Brain microvascular endothelial cell (primary cell): ENCODE results near the gene CCDC102A.
"Not testable (repeated sequence)": the region's sequence is repeated elsewhere in the genome, so short reads cannot be mapped to it uniquely, and the experiment has no call there.

ENCODE experiments used
- DNase-seq: peaks from one replicate; pipeline ENCODE4 v3.0.0-alpha.2; 2020
- H3K27ac ChIP-seq: fragments of 250-450 bp; sonication (Bioruptor Pico); 2 replicates; pipeline ENCODE4 v1.5.1; 2020; ENCODE audit warnings: mild to moderate bottlenecking, moderate library complexity
- H3K27me3 ChIP-seq: fragments of 250-450 bp; sonication (Bioruptor Pico); replicated peaks from 2 replicates; pipeline ENCODE4 v1.5.1; 2020; ENCODE audit warnings: mild to moderate bottlenecking
- H3K36me3 ChIP-seq: fragments of 250-450 bp; sonication (Bioruptor Pico); replicated peaks from 2 replicates; pipeline ENCODE4 v1.5.1; 2020; ENCODE audit warnings: mild to moderate bottlenecking
- H3K4me3 ChIP-seq: 2 replicates; pipeline ENCODE4 v1.5.1; 2011; ENCODE audit warnings: low read depth, mild to moderate bottlenecking, control low read depth, low read length, moderate library complexity
- CTCF ChIP-seq: IDR thresholded peaks from 2 replicates; pipeline ENCODE4 v1.5.1; 2011; ENCODE audit warnings: low read depth, mild to moderate bottlenecking, moderate library complexity, low read length, control low read depth, inconsistent platforms; ENCODE audit errors: missing control alignments
- in situ Hi-C: cut with HindIII; loops from 2 replicates; pipeline ENCODE4 v1.10.0; 2017; ENCODE audit warnings: low sequenced_read_pairs, low pct_ligation_motif_present

Gene CCDC102A

DNA sequence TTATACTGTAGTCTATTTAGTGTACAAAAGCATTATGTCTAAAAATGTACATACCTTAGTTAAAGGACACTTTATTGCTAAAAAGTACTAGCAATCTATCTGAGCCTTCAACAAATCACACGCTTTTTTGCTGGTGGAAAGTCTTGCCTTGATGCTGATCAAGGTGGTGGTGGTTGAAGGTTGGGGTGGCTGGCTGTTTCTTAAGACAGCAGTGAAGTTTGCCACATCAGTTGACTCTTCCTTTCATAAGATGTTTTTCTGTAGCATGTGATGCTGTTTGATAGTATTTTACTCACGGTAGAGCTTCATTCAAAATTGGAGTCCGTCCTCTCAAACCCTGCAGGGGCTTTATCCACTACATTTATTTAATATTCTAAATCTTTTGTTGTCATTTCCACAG, 14.7 kb upstream of the CCDC102A start:
- in situ Hi-C loops: no loop called here
- no peak for TF ChIP-seq CTCF
- H3K36me3 ChIP-seq: no peaks in the 10 kb centered on the region
- H3K27ac ChIP-seq: no peak overlapping the region
- DNase-seq: no peak
- no peaks in the 10 kb centered on the region for H3K27me3 ChIP-seq
- H3K4me3 ChIP-seq: no peak overlapping the region

GRCh38 chr16:57549730-57550129, 13.4 kb upstream of the CCDC102A start:
- Histone ChIP-seq H3K36me3 (no peaks in the 10 kb centered on the region), H3K27me3 (no peaks in the 10 kb centered on the region), H3K4me3 (no peak overlapping the region), H3K27ac (no peak overlapping the region)
- no peak for DNase-seq
- TF ChIP-seq CTCF: no peak
- in situ Hi-C loops: no loop called here

- Histone ChIP-seq H3K4me3 (no peak overlapping the region), H3K36me3 (no peaks in the 10 kb centered on the region), H3K27me3 (no peaks in the 10 kb centered on the region), H3K27ac (no peak overlapping the region)
- no peak for DNase-seq
- TF ChIP-seq CTCF: no peak
- in situ Hi-C loops: no loop called here
These were observed 12.0 kb upstream of the CCDC102A start for GRCh38 chr16:57548408-57548807.

DNA sequence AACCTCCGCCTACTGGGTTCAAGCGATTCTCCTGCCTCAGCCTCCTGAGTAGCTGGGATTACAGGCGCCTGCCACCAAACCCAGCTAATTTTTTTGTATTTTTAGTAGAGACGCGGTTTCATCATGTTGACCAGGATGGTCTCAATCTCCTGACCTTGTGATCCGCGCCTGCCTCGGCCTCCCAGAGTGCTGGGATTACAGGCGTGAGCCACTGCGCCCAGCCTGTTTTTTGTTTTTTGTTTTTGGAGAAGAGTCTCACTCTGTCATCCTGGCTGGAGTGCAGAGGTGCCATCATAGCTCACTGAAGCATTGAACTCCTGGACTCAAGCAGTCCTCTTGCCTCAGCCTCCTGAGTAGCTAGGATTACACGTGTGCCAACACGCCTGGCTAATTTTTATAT, 11.2 kb upstream of the CCDC102A start:
- H3K27me3 ChIP-seq, DNase-seq, H3K27ac ChIP-seq, in situ Hi-C loops, H3K36me3 ChIP-seq, H3K4me3 ChIP-seq: not testable (repeated sequence)

DNA sequence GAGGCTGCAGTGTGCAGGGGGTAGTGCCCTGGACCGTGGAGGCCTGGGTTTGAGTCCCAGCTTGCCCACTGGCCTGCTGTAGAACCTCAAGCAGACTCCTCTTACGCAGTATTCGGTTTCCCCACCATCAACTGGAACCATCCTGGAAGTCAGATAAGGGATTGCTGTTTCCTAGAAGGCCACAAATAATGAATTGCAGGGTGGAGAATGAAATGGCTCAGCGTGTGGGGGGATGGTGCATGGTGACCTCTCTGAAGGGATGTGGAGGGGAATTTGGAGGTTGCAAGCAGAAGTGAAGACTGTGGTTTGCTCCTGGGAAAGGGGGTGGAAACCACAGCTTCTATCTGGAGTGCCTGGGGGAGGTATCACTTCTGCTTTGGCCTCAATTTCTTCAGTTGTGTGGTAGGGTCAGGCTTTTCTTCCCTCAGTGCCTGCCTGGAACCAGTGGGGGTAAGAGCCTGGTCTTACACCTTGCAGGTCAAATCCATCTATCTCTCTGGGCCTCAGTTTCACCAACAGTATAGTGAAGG, 7.8 kb upstream of the CCDC102A start:
- TF ChIP-seq CTCF: no peak
- H3K27me3 ChIP-seq: peaks cover 3% of the 10 kb centered on the region
- in situ Hi-C loops: no loop called here
- H3K27ac ChIP-seq: no peak overlapping the region
- DNase-seq: no peak
- H3K4me3 ChIP-seq: no peak overlapping the region
- no peaks in the 10 kb centered on the region for H3K36me3 ChIP-seq

GRCh38 chr16:57541754-57542435, 5.5 kb upstream of the CCDC102A start:
- Histone ChIP-seq H3K27ac (no peak overlapping the region), H3K27me3 (peaks cover 3% of the 10 kb centered on the region), H3K36me3 (no peaks in the 10 kb centered on the region), H3K4me3 (no peak overlapping the region)
- no peak for DNase-seq
- in situ Hi-C loops: no loop called here
- no peak for TF ChIP-seq CTCF
